Liver (tissue), 9 donors: ENCODE results near the gene HOMER1. TPM values are rescaled to one million over a fixed set of nuclear protein-coding genes. Genes with fewer than 3 reads are reported as not detected.

Experiments
- DNase-seq: peaks from one replicate; pipeline ENCODE4 v3.0.0-alpha.2; 2017; ENCODE audit warnings: low spot score
- H3K27ac ChIP-seq, 2 donors: one replicate each; pipeline ENCODE4 v1.7.0; 2013; ENCODE audit warnings: inconsistent platforms in 2 of 2, low read length in 2 of 2, control low read depth in 1 of 2, low read depth in 1 of 2, mild to moderate bottlenecking in 1 of 2
- H3K27me3 ChIP-seq, 4 donors: one replicate each; pipeline versions ENCODE4 v1.6.1 to v1.7.0; 2013; ENCODE audit warnings: low read length in 3 of 4, inconsistent platforms in 1 of 4, mild to moderate bottlenecking in 1 of 4, moderate library complexity in 1 of 4; ENCODE audit not compliant: control insufficient read depth in 4 of 4, insufficient read depth in 4 of 4
- H3K36me3 ChIP-seq, 4 donors: one replicate each; pipeline versions ENCODE4 v1.6.1 to v1.7.0; 2013; ENCODE audit warnings: low read length in 3 of 4, mild to moderate bottlenecking in 3 of 4, low read depth in 1 of 4, moderate library complexity in 1 of 4; ENCODE audit not compliant: control insufficient read depth in 4 of 4, insufficient read depth in 3 of 4
- H3K4me1 ChIP-seq, 4 donors: one replicate each; pipeline versions ENCODE4 v1.6.1 to v1.7.0; 2013; ENCODE audit warnings: low read length in 3 of 4, mild to moderate bottlenecking in 3 of 4, moderate library complexity in 1 of 4; ENCODE audit not compliant: control insufficient read depth in 4 of 4, insufficient read depth in 4 of 4
- H3K4me3 ChIP-seq, 3 donors: one replicate each; pipeline versions ENCODE4 v1.6.1 to v1.7.0; 2013; ENCODE audit warnings: low read length in 3 of 3, control low read depth in 1 of 3, low read depth in 1 of 3, mild to moderate bottlenecking in 1 of 3
- H3K9ac ChIP-seq, 2 donors: one replicate each; pipeline ENCODE4 v1.7.0; 2013; ENCODE audit warnings: low read length in 2 of 2, mild to moderate bottlenecking in 2 of 2, moderate library complexity in 2 of 2, control low read depth in 1 of 2, low read depth in 1 of 2
- H3K9me3 ChIP-seq, 4 donors: one replicate each; pipeline versions ENCODE4 v1.6.1 to v1.7.0; 2013; ENCODE audit warnings: low read length in 3 of 4; ENCODE audit not compliant: control insufficient read depth in 4 of 4
- EGR1 ChIP-seq, 2 donors: IDR thresholded peaks; 2 replicates each; pipeline ENCODE4 v1.6.1; 2016 to 2018; ENCODE audit warnings: antibody characterized with exemption in 2 of 2, low read depth in 2 of 2
- FOXA1 ChIP-seq: IDR thresholded peaks from 2 replicates; pipeline ENCODE4 v1.6.1; 2016; ENCODE audit warnings: antibody characterized with exemption
- FOXA2 ChIP-seq: IDR thresholded peaks from 2 replicates; pipeline ENCODE4 v1.6.1; 2016; ENCODE audit warnings: antibody characterized with exemption
- GABPA ChIP-seq, 2 donors: IDR thresholded peaks in 1 of 2; conservative IDR thresholded peaks in 1 of 2; 2 replicates each; pipeline ENCODE4 v1.6.1; 2016; ENCODE audit warnings: antibody characterized with exemption in 2 of 2, mild to moderate bottlenecking in 1 of 2, moderate library complexity in 1 of 2
- HNF4A ChIP-seq, 2 donors: conservative IDR thresholded peaks; 2 replicates each; pipeline ENCODE4 v1.6.1; 2016; ENCODE audit warnings: antibody characterized with exemption in 2 of 2, mild to moderate bottlenecking in 2 of 2
- HNF4G ChIP-seq: IDR thresholded peaks from 2 replicates; pipeline ENCODE4 v1.6.1; 2016; ENCODE audit warnings: antibody characterized with exemption
- JUND ChIP-seq, 2 donors: IDR thresholded peaks; 2 replicates each; pipeline ENCODE4 v1.6.1; 2016; ENCODE audit warnings: antibody characterized with exemption in 2 of 2
- NR2F2 ChIP-seq: IDR thresholded peaks from 2 replicates; pipeline ENCODE4 v1.6.1; 2016; ENCODE audit warnings: antibody characterized with exemption
- RAD21 ChIP-seq, 2 donors: IDR thresholded peaks; 2 replicates each; pipeline ENCODE4 v1.6.1; 2016; ENCODE audit warnings: antibody characterized with exemption in 2 of 2, mild to moderate bottlenecking in 2 of 2
- RXRA ChIP-seq, 2 donors: IDR thresholded peaks; 2 replicates each; pipeline ENCODE4 v1.6.1; 2017 to 2018; ENCODE audit warnings: antibody characterized with exemption in 2 of 2, mild to moderate bottlenecking in 1 of 2
- SP1 ChIP-seq: IDR thresholded peaks from 2 replicates; pipeline ENCODE4 v1.6.1; 2018; ENCODE audit warnings: antibody characterized with exemption, mild to moderate bottlenecking
- TAF1 ChIP-seq: conservative IDR thresholded peaks from 2 replicates; pipeline ENCODE4 v1.6.1; 2016; ENCODE audit warnings: antibody characterized with exemption, mild to moderate bottlenecking
- YY1 ChIP-seq: IDR thresholded peaks from 2 replicates; pipeline ENCODE4 v1.6.1; 2016; ENCODE audit warnings: antibody characterized with exemption, mild to moderate bottlenecking
- WGBS: extraction: QIAGEN DNeasy Blood & Tissue Kit; methylation state at CpG from one replicate; pipeline ENCODE4 v1.1.7; 2013; 5-methylcytosine and 5-hydroxymethylcytosine counted together
- polyA plus RNA-seq, 2 donors: library from polyadenylated mRNA; stranded (reverse) in 1 of 2; unstranded in 1 of 2; fragments of 200-250 nt in 1 of 2; fragments of >200 nt in 1 of 2; fragmentation: Nextera tagmentation in 1 of 2; extraction: Ambion mirVana in 1 of 2; gene quantifications; one replicate each; pipeline versions ENCODE4 v1.2.1 to v1.2.3, GENCODE V29; 2013 to 2015
- total RNA-seq, 2 donors: library from RNA; depleted of rRNA; stranded (reverse); fragments of >200 nt; gene quantifications; one replicate each; pipeline ENCODE4 v1.2.3, GENCODE V29; 2014
- TF ChIP-seq, protein P1 (sequence below): fragments of 150-350 bp; IDR thresholded peaks from 2 replicates; pipeline ENCODE4 v1.5.1; 2017; ENCODE audit warnings: improper control_type of control experiment, low read depth, low read length; ENCODE audit not compliant: missing input control
- TF ChIP-seq, protein P2 (sequence below): IDR thresholded peaks from 2 replicates; pipeline ENCODE4 v1.6.1; 2016; ENCODE audit warnings: antibody characterized with exemption
- TF ChIP-seq, protein P3 (sequence below): IDR thresholded peaks from 2 replicates; pipeline ENCODE4 v1.6.1; 2016; ENCODE audit warnings: antibody characterized with exemption
- TF ChIP-seq, protein P4 (sequence below): IDR thresholded peaks from 2 replicates; pipeline ENCODE4 v1.6.1; 2016; ENCODE audit warnings: antibody characterized with exemption, mild to moderate bottlenecking
- TF ChIP-seq, protein P5 (sequence below): IDR thresholded peaks from 2 replicates; pipeline ENCODE4 v1.6.1; 2016; ENCODE audit warnings: antibody characterized with exemption
- donor health status: healthy.
- donor health status: healthy.
- donor health status: healthy.
- donor health status: healthy.
- donor health status: healthy.

The HOMER1 gene
- total and polyA plus RNA-seq, 4 donors, result 0.33 to 8.7 (median 1.2) TPM

DNA sequence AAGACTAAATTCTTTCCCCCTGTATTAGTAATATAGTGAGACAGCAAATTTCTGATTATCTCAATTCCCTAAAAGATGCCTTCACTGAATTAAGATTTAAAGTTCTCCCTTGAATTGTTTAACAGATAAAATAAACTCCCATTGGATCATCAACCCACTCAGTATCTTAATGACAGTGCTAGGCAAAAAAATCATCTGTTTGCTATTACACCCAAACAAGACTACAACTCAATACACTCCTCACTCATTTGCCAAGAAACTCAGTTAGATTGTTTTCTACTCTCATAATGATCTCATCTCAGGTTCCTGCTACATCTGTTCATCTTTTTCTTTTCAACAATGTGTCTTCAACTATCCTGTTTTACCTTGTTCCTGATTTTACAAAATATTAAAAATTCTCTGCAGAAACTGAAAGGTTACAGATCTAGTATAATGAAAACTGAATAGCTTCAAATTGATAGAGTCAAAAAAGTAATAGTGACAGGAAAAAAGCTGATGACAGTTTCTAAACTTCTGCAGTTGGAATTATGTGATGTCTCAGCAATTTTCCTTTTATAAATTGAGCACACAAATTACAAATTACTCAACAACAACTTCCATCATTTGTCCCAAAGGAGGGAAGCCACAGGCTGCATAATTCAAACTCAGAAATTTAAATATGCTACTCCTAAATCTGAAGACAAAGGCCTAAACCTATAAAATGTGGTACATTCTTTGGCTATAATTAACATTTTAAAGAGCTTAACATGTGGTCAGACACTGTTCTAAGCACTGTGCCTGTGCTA is 39.4 kb downstream of the HOMER1 start:
- Histone ChIP-seq H3K9me3 (no peaks in the 10 kb centered on the region), H3K9ac (no peak overlapping the region), H3K27ac (no peak overlapping the region), H3K4me1 (no peaks in the 10 kb centered on the region), H3K27me3 (no peaks in the 10 kb centered on the region), H3K4me3 (no peak overlapping the region), H3K36me3 (no peaks in the 10 kb centered on the region)
- no peak for TF ChIP-seq EGR1 (IDR thresholded peaks at IDR 0.05; ENCODE audit: low read depth in 2 of 2)
- no peak for TF ChIP-seq YY1
- TF ChIP-seq, protein P1, sequence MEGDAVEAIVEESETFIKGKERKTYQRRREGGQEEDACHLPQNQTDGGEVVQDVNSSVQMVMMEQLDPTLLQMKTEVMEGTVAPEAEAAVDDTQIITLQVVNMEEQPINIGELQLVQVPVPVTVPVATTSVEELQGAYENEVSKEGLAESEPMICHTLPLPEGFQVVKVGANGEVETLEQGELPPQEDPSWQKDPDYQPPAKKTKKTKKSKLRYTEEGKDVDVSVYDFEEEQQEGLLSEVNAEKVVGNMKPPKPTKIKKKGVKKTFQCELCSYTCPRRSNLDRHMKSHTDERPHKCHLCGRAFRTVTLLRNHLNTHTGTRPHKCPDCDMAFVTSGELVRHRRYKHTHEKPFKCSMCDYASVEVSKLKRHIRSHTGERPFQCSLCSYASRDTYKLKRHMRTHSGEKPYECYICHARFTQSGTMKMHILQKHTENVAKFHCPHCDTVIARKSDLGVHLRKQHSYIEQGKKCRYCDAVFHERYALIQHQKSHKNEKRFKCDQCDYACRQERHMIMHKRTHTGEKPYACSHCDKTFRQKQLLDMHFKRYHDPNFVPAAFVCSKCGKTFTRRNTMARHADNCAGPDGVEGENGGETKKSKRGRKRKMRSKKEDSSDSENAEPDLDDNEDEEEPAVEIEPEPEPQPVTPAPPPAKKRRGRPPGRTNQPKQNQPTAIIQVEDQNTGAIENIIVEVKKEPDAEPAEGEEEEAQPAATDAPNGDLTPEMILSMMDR, result no peak
- TF ChIP-seq, protein P2, sequence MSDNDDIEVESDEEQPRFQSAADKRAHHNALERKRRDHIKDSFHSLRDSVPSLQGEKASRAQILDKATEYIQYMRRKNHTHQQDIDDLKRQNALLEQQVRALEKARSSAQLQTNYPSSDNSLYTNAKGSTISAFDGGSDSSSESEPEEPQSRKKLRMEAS, result no peak
- TF ChIP-seq FOXA1, result no peak
- no peak for TF ChIP-seq HNF4G
- TF ChIP-seq GABPA (IDR thresholded peaks at IDR 0.05 in 1 of 2, conservative IDR thresholded peaks at IDR 0.05 in 1 of 2), result no peak
- no peak for TF ChIP-seq JUND (IDR thresholded peaks at IDR 0.05)
- DNase-seq, result no peak

DNA sequence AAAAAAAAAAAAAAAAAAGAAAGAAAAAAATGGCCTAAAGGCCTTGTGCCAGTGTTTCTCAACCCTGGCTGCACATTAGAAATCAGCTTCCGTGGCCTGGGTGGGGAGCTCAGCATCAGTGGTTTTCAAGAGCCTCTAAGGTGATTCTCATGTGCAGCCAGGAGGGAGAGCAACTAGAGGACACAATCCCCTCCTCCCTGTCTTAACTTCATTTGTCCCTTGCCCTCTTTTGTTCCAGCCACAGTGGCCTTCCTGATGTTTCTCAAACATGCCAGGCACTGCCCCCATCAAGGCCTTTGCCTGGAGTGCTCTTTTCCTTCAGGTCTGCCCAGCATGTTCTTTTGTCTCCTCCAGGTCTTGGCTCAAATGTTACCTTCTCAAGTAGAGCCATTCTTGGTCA is 42.4 kb downstream of the HOMER1 start:
- Histone ChIP-seq H3K36me3 (no peaks in the 10 kb centered on the region), H3K27ac (no peak overlapping the region), H3K9ac (no peak overlapping the region), H3K27me3 (no peaks in the 10 kb centered on the region), H3K4me3 (no peak overlapping the region), H3K4me1 (no peaks in the 10 kb centered on the region), H3K9me3 (no peaks in the 10 kb centered on the region)
- TF ChIP-seq EGR1 (IDR thresholded peaks at IDR 0.05; ENCODE audit: low read depth in 2 of 2) (no peak), HNF4G (no peak), RAD21 (IDR thresholded peaks at IDR 0.05) (no peak), YY1 (no peak), FOXA2 (no peak), HNF4A (conservative IDR thresholded peaks at IDR 0.05) (no peak), GABPA (IDR thresholded peaks at IDR 0.05 in 1 of 2, conservative IDR thresholded peaks at IDR 0.05 in 1 of 2) (no peak), TAF1 (no peak), RXRA (IDR thresholded peaks at IDR 0.05) (no peak), NR2F2 (no peak), JUND (IDR thresholded peaks at IDR 0.05) (no peak), SP1 (no peak)
- TF ChIP-seq, protein P1, result no peak
- TF ChIP-seq, protein P3, sequence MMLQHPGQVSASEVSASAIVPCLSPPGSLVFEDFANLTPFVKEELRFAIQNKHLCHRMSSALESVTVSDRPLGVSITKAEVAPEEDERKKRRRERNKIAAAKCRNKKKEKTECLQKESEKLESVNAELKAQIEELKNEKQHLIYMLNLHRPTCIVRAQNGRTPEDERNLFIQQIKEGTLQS, result no peak
- TF ChIP-seq, protein P4, sequence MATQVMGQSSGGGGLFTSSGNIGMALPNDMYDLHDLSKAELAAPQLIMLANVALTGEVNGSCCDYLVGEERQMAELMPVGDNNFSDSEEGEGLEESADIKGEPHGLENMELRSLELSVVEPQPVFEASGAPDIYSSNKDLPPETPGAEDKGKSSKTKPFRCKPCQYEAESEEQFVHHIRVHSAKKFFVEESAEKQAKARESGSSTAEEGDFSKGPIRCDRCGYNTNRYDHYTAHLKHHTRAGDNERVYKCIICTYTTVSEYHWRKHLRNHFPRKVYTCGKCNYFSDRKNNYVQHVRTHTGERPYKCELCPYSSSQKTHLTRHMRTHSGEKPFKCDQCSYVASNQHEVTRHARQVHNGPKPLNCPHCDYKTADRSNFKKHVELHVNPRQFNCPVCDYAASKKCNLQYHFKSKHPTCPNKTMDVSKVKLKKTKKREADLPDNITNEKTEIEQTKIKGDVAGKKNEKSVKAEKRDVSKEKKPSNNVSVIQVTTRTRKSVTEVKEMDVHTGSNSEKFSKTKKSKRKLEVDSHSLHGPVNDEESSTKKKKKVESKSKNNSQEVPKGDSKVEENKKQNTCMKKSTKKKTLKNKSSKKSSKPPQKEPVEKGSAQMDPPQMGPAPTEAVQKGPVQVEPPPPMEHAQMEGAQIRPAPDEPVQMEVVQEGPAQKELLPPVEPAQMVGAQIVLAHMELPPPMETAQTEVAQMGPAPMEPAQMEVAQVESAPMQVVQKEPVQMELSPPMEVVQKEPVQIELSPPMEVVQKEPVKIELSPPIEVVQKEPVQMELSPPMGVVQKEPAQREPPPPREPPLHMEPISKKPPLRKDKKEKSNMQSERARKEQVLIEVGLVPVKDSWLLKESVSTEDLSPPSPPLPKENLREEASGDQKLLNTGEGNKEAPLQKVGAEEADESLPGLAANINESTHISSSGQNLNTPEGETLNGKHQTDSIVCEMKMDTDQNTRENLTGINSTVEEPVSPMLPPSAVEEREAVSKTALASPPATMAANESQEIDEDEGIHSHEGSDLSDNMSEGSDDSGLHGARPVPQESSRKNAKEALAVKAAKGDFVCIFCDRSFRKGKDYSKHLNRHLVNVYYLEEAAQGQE, result no peak
- TF ChIP-seq, protein P5, sequence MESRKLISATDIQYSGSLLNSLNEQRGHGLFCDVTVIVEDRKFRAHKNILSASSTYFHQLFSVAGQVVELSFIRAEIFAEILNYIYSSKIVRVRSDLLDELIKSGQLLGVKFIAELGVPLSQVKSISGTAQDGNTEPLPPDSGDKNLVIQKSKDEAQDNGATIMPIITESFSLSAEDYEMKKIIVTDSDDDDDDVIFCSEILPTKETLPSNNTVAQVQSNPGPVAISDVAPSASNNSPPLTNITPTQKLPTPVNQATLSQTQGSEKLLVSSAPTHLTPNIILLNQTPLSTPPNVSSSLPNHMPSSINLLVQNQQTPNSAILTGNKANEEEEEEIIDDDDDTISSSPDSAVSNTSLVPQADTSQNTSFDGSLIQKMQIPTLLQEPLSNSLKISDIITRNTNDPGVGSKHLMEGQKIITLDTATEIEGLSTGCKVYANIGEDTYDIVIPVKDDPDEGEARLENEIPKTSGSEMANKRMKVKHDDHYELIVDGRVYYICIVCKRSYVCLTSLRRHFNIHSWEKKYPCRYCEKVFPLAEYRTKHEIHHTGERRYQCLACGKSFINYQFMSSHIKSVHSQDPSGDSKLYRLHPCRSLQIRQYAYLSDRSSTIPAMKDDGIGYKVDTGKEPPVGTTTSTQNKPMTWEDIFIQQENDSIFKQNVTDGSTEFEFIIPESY, result no peak
- TF ChIP-seq, protein P2, result no peak
- no peak for DNase-seq
- 98% methylated on average over 1 of the region's 1 CpG for WGBS
